Sigmoid colon (tissue), 7 donors: ENCODE results near the gene ARHGEF7. TPM values are rescaled to one million over a fixed set of nuclear protein-coding genes. Genes with fewer than 3 reads are reported as not detected.
A peak's percentile ranks its signal among the peaks of the same experiment; 100 is the strongest.

Experiments
- DNase-seq: peaks from one replicate; pipeline ENCODE4 v3.0.0-alpha.2; 2019
- H3K27ac ChIP-seq, 4 donors: fragments of 200-600 bp; sonication (generic); one replicate each; pipeline ENCODE4 v1.5.1; 2016 to 2019; ENCODE audit warnings: mild to moderate bottlenecking in 1 of 4
- H3K27me3 ChIP-seq, 3 donors: fragments of 200-600 bp; sonication (generic); one replicate each; pipeline ENCODE4 v1.5.1; 2019; ENCODE audit warnings: mild to moderate bottlenecking in 1 of 3
- H3K36me3 ChIP-seq, 4 donors: fragments of 200-600 bp; sonication (generic); one replicate each; pipeline ENCODE4 v1.5.1; 2016 to 2019
- H3K4me1 ChIP-seq, 4 donors: fragments of 200-600 bp; sonication (generic); one replicate each; pipeline ENCODE4 v1.5.1; 2017 to 2019
- H3K4me3 ChIP-seq, 4 donors: fragments of 200-600 bp; sonication (generic); one replicate each; pipeline ENCODE4 v1.5.1; 2017 to 2019; ENCODE audit warnings: mild to moderate bottlenecking in 2 of 4, moderate library complexity in 1 of 4
- H3K9me3 ChIP-seq, 4 donors: fragments of 200-600 bp in 3 of 4; sonication (generic) in 3 of 4; one replicate each; pipeline versions ENCODE4 v1.5.1 to v1.6.1; 2013 to 2019
- CTCF ChIP-seq, 4 experiments: fragments of 450-650 bp in 3 of 4; fragments of 200-600 bp in 1 of 4; IDR thresholded peaks; one replicate each; pipeline ENCODE4 v1.5.1; 2016 to 2019; ENCODE audit warnings: antibody characterized with exemption in 4 of 4, mild to moderate bottlenecking in 3 of 4, moderate library complexity in 2 of 4
- EP300 ChIP-seq, 4 donors: sonication (generic); formaldehyde crosslinking; IDR thresholded peaks; one replicate each; pipeline ENCODE4 v1.6.1; 2017; ENCODE audit warnings: antibody characterized with exemption in 4 of 4
- POLR2A ChIP-seq, 2 donors: fragments of 450-650 bp; IDR thresholded peaks; one replicate each; pipeline ENCODE4 v1.6.1; 2016; ENCODE audit warnings: antibody characterized with exemption in 2 of 2, mild to moderate bottlenecking in 2 of 2, moderate library complexity in 2 of 2
- POLR2AphosphoS5 ChIP-seq, 4 donors: sonication (generic); formaldehyde crosslinking; IDR thresholded peaks; one replicate each; pipeline ENCODE4 v1.6.1; 2017; ENCODE audit warnings: antibody characterized with exemption in 4 of 4
- WGBS, 2 donors: extraction: QIAGEN DNeasy Blood & Tissue Kit; methylation state at CpG; one replicate each; pipeline ENCODE4 v1.1.7; 2013; 5-methylcytosine and 5-hydroxymethylcytosine counted together
- intact Hi-C: fragments of 100-400 bp; cut with DNase I; formaldehyde crosslinking; loops from one replicate; pipeline ENCODE4 v1.15.1; 2023
- polyA plus RNA-seq, 3 donors: library from polyadenylated mRNA; stranded (reverse); fragments of 200-250 nt; gene quantifications; one replicate each; pipeline ENCODE4 v1.2.3, GENCODE V29; 2013
- total RNA-seq, 4 donors: library from RNA; depleted of rRNA; stranded (reverse); fragments of >200 nt; gene quantifications; one replicate each; pipeline ENCODE4 v1.1.0, GENCODE V29; 2016
- donor health status: healthy with polysubstance abuse.
- donor health status: Bipolar disorder and iron deficiency.
- donor health status: healthy.

ARHGEF7 gene
- total and polyA plus RNA-seq, 7 donors = 8.4 to 79.8 (median 41.0) TPM

- no peak for DNase-seq
- Histone ChIP-seq H3K27me3 (no peaks in the 10 kb centered on the region), H3K4me1 (peaks cover 0 to 47% (median 33%) of the 10 kb centered on the region in 4 donors), H3K27ac (peak overlapping the region; percentile 69 to 88 (median 76)), H3K36me3 (peaks cover 7 to 72% (median 20%) of the 10 kb centered on the region in 4 donors), H3K9me3 (no peaks in the 10 kb centered on the region), H3K4me3 (no peak overlapping the region)
- WGBS, 2 donors = 89 to 90% methylated on average over 12 of the region's 12 CpGs
- no peak for TF ChIP-seq POLR2AphosphoS5 (IDR thresholded peaks at IDR 0.05)
- TF ChIP-seq POLR2A (IDR thresholded peaks at IDR 0.05) = no peak
- TF ChIP-seq EP300 (IDR thresholded peaks at IDR 0.05) = no peak
- no peak for TF ChIP-seq CTCF (IDR thresholded peaks at IDR 0.05)
- intact Hi-C loops = loop anchor here (5.0 kb wide), 1 partner anchor 59 kb away; no protein-coding TSS in a partner anchor
These were observed 165.8 kb downstream of the ARHGEF7 start for GRCh38 chr13:111280681-111281585.

GRCh38 chr13:111281751-111282311 lies 166.7 kb downstream of the ARHGEF7 start:
- Histone ChIP-seq H3K27ac (peak overlapping the region; percentile 69 to 88 (median 76)), H3K9me3 (no peaks in the 10 kb centered on the region), H3K27me3 (no peaks in the 10 kb centered on the region), H3K4me1 (peaks cover 0 to 47% (median 33%) of the 10 kb centered on the region in 4 donors), H3K36me3 (peaks cover 16 to 72% (median 26%) of the 10 kb centered on the region in 4 donors), H3K4me3 (no peak overlapping the region)
- WGBS, 2 donors = 70 to 76% methylated on average over 10 of the region's 10 CpGs
- DNase-seq = no peak
- intact Hi-C loops = loop anchor here (5.0 kb wide), 1 partner anchor 60 kb away; no protein-coding TSS in a partner anchor
- TF ChIP-seq CTCF (IDR thresholded peaks at IDR 0.05) = no peak

- Histone ChIP-seq H3K4me1 (peaks cover 0 to 47% (median 33%) of the 10 kb centered on the region in 4 donors), H3K4me3 (no peak overlapping the region), H3K27ac (peak overlapping the region; percentile 69 to 88 (median 76)), H3K27me3 (no peaks in the 10 kb centered on the region), H3K36me3 (peaks cover 22 to 72% (median 29%) of the 10 kb centered on the region in 4 donors), H3K9me3 (no peaks in the 10 kb centered on the region)
- intact Hi-C loops = loop anchor here (5.0 kb wide), 1 partner anchor 60 kb away; no protein-coding TSS in a partner anchor
- no peak for DNase-seq
- TF ChIP-seq CTCF (IDR thresholded peaks at IDR 0.05) (no peak), EP300 (IDR thresholded peaks at IDR 0.05) (peak in 1 of 4 donors; percentile 12)
- WGBS, 2 donors = 87 to 90% methylated on average over 5 of the region's 5 CpGs
These were observed 167.3 kb downstream of the ARHGEF7 start for GRCh38 chr13:111282425-111282824.

GRCh38 chr13:111282997-111283396 lies 167.9 kb downstream of the ARHGEF7 start:
- H3K27ac ChIP-seq = peak overlapping the region; percentile 69 to 88 (median 76)
- no peak overlapping the region for H3K4me3 ChIP-seq
- DNase-seq = no peak
- H3K27me3 ChIP-seq = no peaks in the 10 kb centered on the region
- no peaks in the 10 kb centered on the region for H3K9me3 ChIP-seq
- H3K4me1 ChIP-seq = peaks cover 0 to 47% (median 33%) of the 10 kb centered on the region in 4 donors
- intact Hi-C loops = loop anchor here (5.0 kb wide), 1 partner anchor 61 kb away; no protein-coding TSS in a partner anchor
- no peak for TF ChIP-seq POLR2A (IDR thresholded peaks at IDR 0.05)
- TF ChIP-seq CTCF (IDR thresholded peaks at IDR 0.05) = no peak
- peak in 2 of 4 donors; percentile 13 to 36 for TF ChIP-seq POLR2AphosphoS5 (IDR thresholded peaks at IDR 0.05)
- TF ChIP-seq EP300 (IDR thresholded peaks at IDR 0.05) = peak in 1 of 4 donors; percentile 25
- WGBS, 2 donors = 95 to 98% methylated on average over 23 of the region's 23 CpGs
- H3K36me3 ChIP-seq = peaks cover 23 to 72% (median 30%) of the 10 kb centered on the region in 4 donors
